Tibial nerve (tissue), 4 donors: ENCODE data around the gene POU6F2. TPM values are rescaled to one million over a fixed set of nuclear protein-coding genes. Genes with fewer than 3 reads are reported as not detected.

Source experiments
- DNase-seq, 2 donors: peaks; one replicate each; pipeline ENCODE4 v3.0.0-alpha.2; 2019; ENCODE audit warnings: low spot score in 2 of 2
- H3K27ac ChIP-seq, 4 donors: fragments of 200-600 bp; sonication (generic) in 3 of 4; one replicate each; pipeline ENCODE4 v1.5.1; 2017 to 2019; ENCODE audit warnings: mild to moderate bottlenecking in 1 of 4
- H3K27me3 ChIP-seq, 2 donors: fragments of 200-600 bp; sonication (generic) in 1 of 2; one replicate each; pipeline versions ENCODE4 v1.5.1 to v1.6.0; 2017 to 2019
- H3K36me3 ChIP-seq, 3 donors: fragments of 200-600 bp; sonication (generic); one replicate each; pipeline ENCODE4 v1.5.1; 2018 to 2019
- H3K4me1 ChIP-seq, 4 donors: fragments of 200-600 bp; sonication (generic) in 3 of 4; one replicate each; pipeline ENCODE4 v1.5.1; 2017 to 2019
- H3K4me3 ChIP-seq, 4 donors: fragments of 200-600 bp; sonication (generic) in 3 of 4; one replicate each; pipeline ENCODE4 v1.5.1; 2017 to 2019; ENCODE audit warnings: mild to moderate bottlenecking in 1 of 4, moderate library complexity in 1 of 4
- H3K9me3 ChIP-seq, 4 donors: fragments of 200-600 bp; sonication (generic) in 3 of 4; one replicate each; pipeline ENCODE4 v1.5.1; 2017 to 2019
- CTCF ChIP-seq, 5 experiments: fragments of 200-600 bp in 3 of 5; fragments of 450-650 bp in 2 of 5; sonication (generic) in 3 of 5; IDR thresholded peaks; one replicate each; pipeline ENCODE4 v1.5.1; 2016 to 2019; ENCODE audit warnings: antibody characterized with exemption in 5 of 5, mild to moderate bottlenecking in 3 of 5, moderate library complexity in 2 of 5
- EP300 ChIP-seq, 2 donors: sonication (generic); formaldehyde crosslinking; IDR thresholded peaks; one replicate each; pipeline ENCODE4 v1.6.1; 2017; ENCODE audit warnings: antibody characterized with exemption in 2 of 2, mild to moderate bottlenecking in 1 of 2
- POLR2A ChIP-seq, 2 donors: fragments of 450-650 bp; IDR thresholded peaks; one replicate each; pipeline ENCODE4 v1.6.1; 2017; ENCODE audit warnings: antibody characterized with exemption in 2 of 2, mild to moderate bottlenecking in 2 of 2, moderate library complexity in 2 of 2
- WGBS, 2 donors: methylation state at CpG; one replicate each; pipeline ENCODE4 v1.1.5; 2018; 5-methylcytosine and 5-hydroxymethylcytosine counted together
- total RNA-seq, 4 donors: library from RNA; depleted of rRNA; stranded (reverse); fragments of >200 nt; gene quantifications; one replicate each; pipeline ENCODE4 v1.1.0, GENCODE V29; 2016

The POU6F2 gene
- total RNA-seq, 4 donors from 2014 or later, result 0.21 to 1.8 (median 1.3) TPM

GRCh38 chr7:39365751-39366295 is 388.1 kb downstream of the POU6F2 start:
- no peaks in the 10 kb centered on the region for H3K36me3 ChIP-seq
- WGBS, 2 donors, result 74 to 88% methylated on average over 1 of the region's 1 CpG
- H3K4me1 ChIP-seq, result no peaks in the 10 kb centered on the region
- H3K27ac ChIP-seq, result no peak overlapping the region
- no peaks in the 10 kb centered on the region for H3K9me3 ChIP-seq
- H3K4me3 ChIP-seq, result no peak overlapping the region
- H3K27me3 ChIP-seq, result no peaks in the 10 kb centered on the region
- TF ChIP-seq EP300 (IDR thresholded peaks at IDR 0.05) (no peak), CTCF (IDR thresholded peaks at IDR 0.05) (no peak), POLR2A (IDR thresholded peaks at IDR 0.05) (no peak)
- no peak for DNase-seq

GRCh38 chr7:39367451-39367850 is 389.7 kb downstream of the POU6F2 start:
- no peaks in the 10 kb centered on the region for H3K9me3 ChIP-seq
- DNase-seq, result no peak
- H3K4me1 ChIP-seq, result no peaks in the 10 kb centered on the region
- no peaks in the 10 kb centered on the region for H3K36me3 ChIP-seq
- no peaks in the 10 kb centered on the region for H3K27me3 ChIP-seq
- no peak overlapping the region for H3K4me3 ChIP-seq
- TF ChIP-seq CTCF (IDR thresholded peaks at IDR 0.05) (no peak), EP300 (IDR thresholded peaks at IDR 0.05) (no peak), POLR2A (IDR thresholded peaks at IDR 0.05) (no peak)
- no peak overlapping the region for H3K27ac ChIP-seq
- 69 to 81% methylated on average over 3 of the region's 3 CpGs for WGBS, 2 donors

DNA sequence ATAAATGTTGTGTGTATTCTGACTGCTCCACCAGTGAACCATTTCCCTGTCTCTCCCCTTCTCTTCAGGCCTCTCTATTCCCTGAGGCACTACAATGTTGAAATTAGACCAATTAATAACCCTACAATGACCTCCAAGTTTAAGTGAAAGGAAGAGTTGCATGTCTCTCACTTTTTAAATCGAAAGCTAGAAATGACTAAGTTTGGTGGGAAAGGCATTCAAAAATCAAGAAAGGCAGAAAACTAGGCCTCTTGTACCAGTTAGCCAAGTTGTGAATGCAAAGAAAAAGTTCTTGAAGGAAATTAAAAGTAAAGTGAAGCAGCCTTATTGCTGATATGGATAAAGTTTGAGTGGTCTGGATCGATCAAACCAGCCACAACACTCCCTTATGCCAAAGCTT is 390.2 kb downstream of the POU6F2 start:
- no peaks in the 10 kb centered on the region for H3K4me1 ChIP-seq
- H3K36me3 ChIP-seq, result no peaks in the 10 kb centered on the region
- H3K27ac ChIP-seq, result no peak overlapping the region
- WGBS, 2 donors, result 75 to 84% methylated on average over 2 of the region's 2 CpGs
- DNase-seq, result no peak
- H3K27me3 ChIP-seq, result no peaks in the 10 kb centered on the region
- TF ChIP-seq CTCF (IDR thresholded peaks at IDR 0.05), result no peak
- no peak for TF ChIP-seq EP300 (IDR thresholded peaks at IDR 0.05)
- no peak for TF ChIP-seq POLR2A (IDR thresholded peaks at IDR 0.05)
- no peak overlapping the region for H3K4me3 ChIP-seq
- H3K9me3 ChIP-seq, result no peaks in the 10 kb centered on the region

DNA sequence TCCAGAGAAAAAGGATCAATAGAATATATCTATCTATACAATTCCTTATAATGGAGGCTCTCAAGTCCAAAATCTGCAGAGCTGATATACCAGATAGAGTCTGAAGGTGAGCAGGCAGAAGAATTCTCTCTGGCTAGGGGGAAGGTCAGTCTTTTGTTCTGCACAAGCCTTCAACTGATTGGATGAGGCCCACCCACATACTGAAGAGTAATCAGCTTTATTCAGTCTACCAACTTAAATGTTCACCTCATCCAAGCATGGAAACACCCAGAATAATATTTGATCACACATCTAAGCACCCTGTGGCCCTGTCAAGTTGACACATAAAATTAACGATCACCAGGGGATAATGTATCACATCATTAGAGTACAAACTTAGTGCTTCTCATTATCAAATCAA is 394.7 kb downstream of the POU6F2 start:
- no peaks in the 10 kb centered on the region for H3K27me3 ChIP-seq
- TF ChIP-seq POLR2A (IDR thresholded peaks at IDR 0.05) (no peak), EP300 (IDR thresholded peaks at IDR 0.05) (no peak), CTCF (IDR thresholded peaks at IDR 0.05) (no peak)
- DNase-seq, result no peak
- H3K9me3 ChIP-seq, result no peaks in the 10 kb centered on the region
- 91 to 95% methylated on average over 1 of the region's 1 CpG for WGBS, 2 donors
- no peak overlapping the region for H3K27ac ChIP-seq
- no peaks in the 10 kb centered on the region for H3K36me3 ChIP-seq
- H3K4me1 ChIP-seq, result no peaks in the 10 kb centered on the region
- no peak overlapping the region for H3K4me3 ChIP-seq

DNA sequence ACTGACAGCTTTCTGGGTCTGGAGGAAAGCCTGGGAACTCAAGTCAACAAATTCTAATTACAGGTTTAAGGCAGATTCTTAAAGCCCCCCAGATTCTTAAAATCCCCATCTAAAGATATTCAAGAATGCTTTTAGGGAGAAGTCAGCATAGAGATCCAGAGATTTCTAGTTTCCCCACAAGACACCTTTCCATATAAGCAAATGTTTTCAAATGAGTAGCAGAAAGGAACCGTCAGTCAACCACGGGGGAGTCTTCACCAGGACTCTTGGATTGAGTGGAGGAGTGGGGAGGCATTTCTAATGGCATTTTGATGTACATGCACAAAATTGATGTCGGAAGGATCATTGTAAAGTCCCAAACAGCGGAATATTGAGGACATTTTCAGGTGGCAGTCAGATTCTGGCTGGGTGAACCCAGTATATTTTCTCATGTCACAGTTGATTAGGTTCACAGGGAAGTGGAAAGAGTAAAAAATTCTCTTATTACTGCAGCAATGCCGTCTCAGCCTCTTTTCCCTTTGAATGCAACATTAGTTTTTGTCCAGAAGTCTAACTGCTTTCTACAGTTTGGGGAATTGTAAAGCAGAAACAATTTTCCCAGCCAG is 396.8 kb downstream of the POU6F2 start:
- Histone ChIP-seq H3K4me1 (no peaks in the 10 kb centered on the region), H3K4me3 (no peak overlapping the region), H3K27ac (no peak overlapping the region), H3K27me3 (no peaks in the 10 kb centered on the region), H3K9me3 (no peaks in the 10 kb centered on the region), H3K36me3 (no peaks in the 10 kb centered on the region)
- DNase-seq, result no peak
- no peak for TF ChIP-seq EP300 (IDR thresholded peaks at IDR 0.05)
- no peak for TF ChIP-seq POLR2A (IDR thresholded peaks at IDR 0.05)
- no peak for TF ChIP-seq CTCF (IDR thresholded peaks at IDR 0.05)
- WGBS, 2 donors, result 62 to 63% methylated on average over 5 of the region's 5 CpGs
